GM12878 (cell line): ENCODE results near the gene KDM6A. TPM values are rescaled to one million over a fixed set of nuclear protein-coding genes. Genes with fewer than 3 reads are reported as not detected.

Source experiments
- ATAC-seq: fragments of 200-7000 bp; cut with Tn5 transposase; 3 replicates; pipeline ENCODE4 v1.9.1; 2020; ENCODE audit warnings: mild to moderate bottlenecking, moderate library complexity
- BruUV-seq: library from RNA; stranded (reverse); fragments of 400-500 nt; replicated peaks from 2 replicates; lab custom pipeline; 2021; lab: Mats Ljungman, UMichigan
- CTCF ChIA-PET: fragments of 300-600 bp; sonication (Branson Sonifier 250); formaldehyde crosslinking; extraction: SDS; loops from one replicate; lab custom pipeline; 2021; ENCODE audit warnings: inconsistent platforms; lab: Yijun Ruan, JAX
- POLR2A ChIA-PET: fragments of 350-600 bp; formaldehyde crosslinking; extraction: SDS; loops from one replicate; lab custom pipeline; 2021; ENCODE audit warnings: inconsistent platforms; lab: Charles Lee
- RAD21 ChIA-PET: fragments of 300-600 bp; sonication (Branson Sonifier 250); formaldehyde crosslinking; loops from one replicate; lab custom pipeline; 2023; ENCODE audit warnings: antibody characterized with exemption; ENCODE audit not compliant: unreplicated experiment; lab: Charles Lee
- SMC1A ChIA-PET: fragments of 300-600 bp; sonication (Branson Sonifier 250); formaldehyde crosslinking; loops from one replicate; lab custom pipeline; 2023; ENCODE audit not compliant: unreplicated experiment, uncharacterized antibody; lab: Charles Lee
- DNase-seq: peaks from one replicate; pipeline ENCODE4 v3.0.0-alpha.2; 2011; ENCODE audit warnings: low read depth, low spot score
- FAIRE-seq: peaks from 3 replicates; lab custom pipeline; 2011; peaks lifted over from hg19 to GRCh38; lab: Jason Lieb, UNC
- H2AFZ ChIP-seq: 2 replicates; pipeline ENCODE4 v1.6.0; 2011; ENCODE audit warnings: low read depth, low read length, control low read depth; ENCODE audit not compliant: control insufficient read depth
- H3K27ac ChIP-seq: 2 replicates; pipeline ENCODE4 v1.5.1; 2011; ENCODE audit warnings: control low read depth; ENCODE audit not compliant: control insufficient read depth, insufficient read depth
- H3K27me3 ChIP-seq, 2 experiments: replicated peaks in 1 of 2; 2 replicates each; pipeline versions ENCODE4 v1.6.0 to v1.6.1; 2011; ENCODE audit warnings: low read length in 1 of 2; ENCODE audit not compliant: control insufficient read depth in 2 of 2, insufficient read depth in 2 of 2
- H3K36me3 ChIP-seq, 2 experiments: 2 replicates each; pipeline ENCODE4 v1.5.1; 2011; ENCODE audit warnings: low read length in 1 of 2; ENCODE audit not compliant: control insufficient read depth in 2 of 2, insufficient read depth in 2 of 2
- H3K4me1 ChIP-seq: 2 replicates; pipeline ENCODE4 v1.6.1; 2011; ENCODE audit warnings: mild to moderate bottlenecking, low read length, moderate library complexity, mixed read lengths; ENCODE audit not compliant: control insufficient read depth, insufficient read depth
- H3K4me2 ChIP-seq: 2 replicates; pipeline ENCODE4 v1.6.0; 2011; ENCODE audit warnings: control low read depth; ENCODE audit not compliant: control insufficient read depth, insufficient read depth
- H3K4me3 ChIP-seq: fragments of 200-600 bp; sonication (generic); 2 replicates; pipeline ENCODE4 v1.5.1; 2016
- H3K79me2 ChIP-seq: 2 replicates; pipeline ENCODE4 v1.6.0; 2011; ENCODE audit warnings: low read length; ENCODE audit not compliant: control insufficient read depth, insufficient read depth
- H3K9ac ChIP-seq: 2 replicates; pipeline ENCODE4 v1.8.0; 2011; ENCODE audit warnings: low read length, control low read depth, mixed read lengths; ENCODE audit not compliant: control insufficient read depth, insufficient read depth
- H3K9me3 ChIP-seq: replicated peaks from 3 replicates; pipeline ENCODE4 v1.5.1; 2011; ENCODE audit warnings: mild to moderate bottlenecking, low read length; ENCODE audit not compliant: control insufficient read depth, insufficient read depth
- H4K20me1 ChIP-seq: 2 replicates; pipeline ENCODE4 v1.6.0; 2011; ENCODE audit not compliant: control insufficient read depth, insufficient read depth
- TCF3 ChIP-seq: IDR thresholded peaks from 2 replicates; pipeline ENCODE4 v1.6.1; 2012; ENCODE audit warnings: low read depth, mild to moderate bottlenecking, low read length, borderline replicate concordance; ENCODE audit not compliant: insufficient read depth
- WGBS: methylation state at CpG from one replicate; pipeline ENCODE4 v1.1.6; 2016; ENCODE audit warnings: low lambda C conversion rate; ENCODE audit not compliant: insufficient replicate concordance, insufficient coverage; ENCODE audit errors: missing lambda C conversion rate; 5-methylcytosine and 5-hydroxymethylcytosine counted together
- in situ Hi-C: fragments of 300-500 bp; cut with MboI; formaldehyde crosslinking; loops from 9 replicates; pipeline ENCODE4 v1.14.3; 2018; ENCODE audit warnings: mixed read lengths
- intact Hi-C: fragments of 100-400 bp; cut with micrococcal nuclease; formaldehyde crosslinking; loops from one replicate; pipeline ENCODE4 v1.14.2; 2022; ENCODE audit not compliant: unreplicated experiment
- polyA plus RNA-seq, 11 experiments: library from polyadenylated mRNA; depleted of rRNA in 4 of 11; unstranded in 6 of 11; stranded (reverse) in 5 of 11; fragments of >200 nt; fragmentation: Nextera tagmentation in 4 of 11; fragmentation: Illumina TruSeq in 1 of 11; extraction: Ambion mirVana in 4 of 11; extraction: Trizol in 1 of 11; gene quantifications; 1 replicate in 1 of 11; 2 replicates in 10 of 11; pipeline versions ENCODE4 v1.2.1 to v1.2.3, GENCODE V29; 2011 to 2016; ENCODE audit warnings: inconsistent platforms in 2 of 11, missing spikeins in 2 of 11, low read depth in 1 of 11
- total RNA-seq, 4 experiments: library from RNA; depleted of rRNA in 3 of 4; stranded (reverse); fragments of >200 nt in 3 of 4; fragmentation: Illumina TruSeq in 1 of 4; extraction: Trizol in 1 of 4; gene quantifications; 2 replicates each; pipeline versions ENCODE4 v1.2.1 to v1.2.3, GENCODE V29; 2013 to 2021
- TF ChIP-seq, protein P1 (sequence below): fragments of 450-650 bp; formaldehyde crosslinking; IDR thresholded peaks from 2 replicates; pipeline ENCODE4 v1.5.0; 2022; ENCODE audit warnings: mild to moderate bottlenecking, missing genetic modification characterization

Gene KDM6A
- total and polyA plus RNA-seq, 10 of the 15 experiments (the other 5 are each of a cell fraction or from before 2014, with no cell fraction given), result 7.9 to 29.0 (median 20.4) TPM

DNA sequence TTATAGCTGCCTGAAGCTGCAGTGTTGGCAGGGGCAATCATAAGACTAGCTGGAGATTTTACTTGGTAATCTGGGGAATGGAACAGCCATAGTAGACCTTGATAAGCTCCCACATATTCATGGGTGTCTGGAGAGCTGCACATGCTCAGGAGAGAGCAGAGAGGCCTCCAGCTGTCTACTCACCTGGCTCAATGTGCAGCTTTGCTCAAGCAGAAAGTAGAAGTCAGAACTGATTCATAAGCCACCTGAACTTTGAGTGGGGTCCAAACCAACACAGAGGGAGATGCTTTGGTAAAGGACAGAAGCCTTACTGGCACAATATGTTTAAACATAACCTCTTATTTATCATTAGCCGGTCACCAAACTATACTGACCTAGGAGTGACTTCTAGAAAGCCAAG lies 54.4 kb downstream of the KDM6A start:
- ATAC-seq, result peak; percentile 26; the same call in 1 of the 3 replicates
- no peak overlapping the region for H3K4me3 ChIP-seq
- no peak overlapping the region; the same call in 1 of the 2 replicates for H3K4me2 ChIP-seq
- peaks cover 82% of the 10 kb centered on the region for H3K79me2 ChIP-seq
- H3K27me3 ChIP-seq, result no peaks in the 10 kb centered on the region
- intact Hi-C loops, result no loop called here
- 100% methylated on average over 1 of the region's 1 CpG for WGBS
- in situ Hi-C loops, result no loop called here
- ChIA-PET SMC1A (interaction anchor here (0.7 to 2.4 kb wide), 7 partner anchors 13 to 52 kb away, joined by 3 to 7 read pairs (median 3); no protein-coding TSS in a partner anchor), RAD21 (no interaction called here), CTCF (interaction anchor here (0.6 to 1.5 kb wide), 2 partner anchors 10 to 143 kb away, joined by 3 to 4 read pairs; no protein-coding TSS in a partner anchor), POLR2A (no interaction called here)
- no peak overlapping the region for H2AFZ ChIP-seq
- H4K20me1 ChIP-seq, result no peaks in the 10 kb centered on the region; the same call in 1 of the 2 replicates
- H3K9ac ChIP-seq, result no peak overlapping the region
- no TSS peak for BruUV-seq
- no peaks in the 10 kb centered on the region; the same call in 1 of the 3 replicates for H3K9me3 ChIP-seq
- 0 out of 2 replicates have a peak, but pooled peaks have one; percentile 20 for TF ChIP-seq TCF3
- TF ChIP-seq, protein P1, sequence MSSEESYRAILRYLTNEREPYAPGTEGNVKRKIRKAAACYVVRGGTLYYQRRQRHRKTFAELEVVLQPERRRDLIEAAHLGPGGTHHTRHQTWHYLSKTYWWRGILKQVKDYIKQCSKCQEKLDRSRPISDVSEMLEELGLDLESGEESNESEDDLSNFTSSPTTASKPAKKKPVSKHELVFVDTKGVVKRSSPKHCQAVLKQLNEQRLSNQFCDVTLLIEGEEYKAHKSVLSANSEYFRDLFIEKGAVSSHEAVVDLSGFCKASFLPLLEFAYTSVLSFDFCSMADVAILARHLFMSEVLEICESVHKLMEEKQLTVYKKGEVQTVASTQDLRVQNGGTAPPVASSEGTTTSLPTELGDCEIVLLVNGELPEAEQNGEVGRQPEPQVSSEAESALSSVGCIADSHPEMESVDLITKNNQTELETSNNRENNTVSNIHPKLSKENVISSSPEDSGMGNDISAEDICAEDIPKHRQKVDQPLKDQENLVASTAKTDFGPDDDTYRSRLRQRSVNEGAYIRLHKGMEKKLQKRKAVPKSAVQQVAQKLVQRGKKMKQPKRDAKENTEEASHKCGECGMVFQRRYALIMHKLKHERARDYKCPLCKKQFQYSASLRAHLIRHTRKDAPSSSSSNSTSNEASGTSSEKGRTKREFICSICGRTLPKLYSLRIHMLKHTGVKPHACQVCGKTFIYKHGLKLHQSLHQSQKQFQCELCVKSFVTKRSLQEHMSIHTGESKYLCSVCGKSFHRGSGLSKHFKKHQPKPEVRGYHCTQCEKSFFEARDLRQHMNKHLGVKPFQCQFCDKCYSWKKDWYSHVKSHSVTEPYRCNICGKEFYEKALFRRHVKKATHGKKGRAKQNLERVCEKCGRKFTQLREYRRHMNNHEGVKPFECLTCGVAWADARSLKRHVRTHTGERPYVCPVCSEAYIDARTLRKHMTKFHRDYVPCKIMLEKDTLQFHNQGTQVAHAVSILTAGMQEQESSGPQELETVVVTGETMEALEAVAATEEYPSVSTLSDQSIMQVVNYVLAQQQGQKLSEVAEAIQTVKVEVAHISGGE (CRISPR knock-in tag), result no peak
- no peak for DNase-seq
- FAIRE-seq, result no peak
- H3K36me3 ChIP-seq, result no peaks in the 10 kb centered on the region
- no peak overlapping the region for H3K27ac ChIP-seq
- H3K4me1 ChIP-seq, result no peaks in the 10 kb centered on the region
